GDM1 (cell line): ENCODE data around the gene TMOD4.

ENCODE experiments used
- DNase-seq: peaks from one replicate; lab custom pipeline; 2025; lab: John Stamatoyannopoulos, UW

TMOD4 gene

DNA sequence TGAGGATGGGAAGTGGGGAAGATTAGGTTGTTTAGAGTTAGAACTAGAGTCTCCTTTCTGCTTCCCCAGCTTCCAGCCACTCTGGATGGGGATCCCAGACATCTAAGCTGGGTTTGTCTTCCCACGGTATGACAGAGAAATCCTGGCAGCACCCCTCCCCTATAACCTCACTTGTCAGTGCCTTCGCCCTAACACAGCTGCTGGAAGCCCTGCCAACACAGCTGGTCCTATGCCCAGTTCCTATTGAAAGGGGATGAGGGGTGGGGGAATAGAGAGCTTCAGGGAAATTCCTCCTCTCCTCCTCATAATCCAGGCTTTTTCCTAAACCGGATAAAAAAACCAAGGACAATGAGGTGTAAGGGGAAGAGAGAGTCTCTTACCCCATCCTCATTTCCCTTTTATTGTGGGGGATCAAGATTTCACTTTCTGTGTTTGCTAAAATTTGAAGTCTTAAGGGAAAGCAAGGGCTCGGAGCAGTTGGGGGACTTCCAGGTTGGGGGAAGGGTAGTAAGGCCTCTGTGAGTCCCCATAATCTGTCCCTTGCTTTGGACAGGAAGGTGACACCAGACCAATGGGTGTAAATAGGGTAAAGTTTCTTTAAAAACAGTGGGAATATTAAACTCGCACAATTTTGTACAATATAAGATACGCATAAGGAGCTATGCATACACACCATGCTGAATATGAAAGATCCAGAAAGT lies 590 bp downstream of the TMOD4 start:
- no peak for DNase-seq

DNA sequence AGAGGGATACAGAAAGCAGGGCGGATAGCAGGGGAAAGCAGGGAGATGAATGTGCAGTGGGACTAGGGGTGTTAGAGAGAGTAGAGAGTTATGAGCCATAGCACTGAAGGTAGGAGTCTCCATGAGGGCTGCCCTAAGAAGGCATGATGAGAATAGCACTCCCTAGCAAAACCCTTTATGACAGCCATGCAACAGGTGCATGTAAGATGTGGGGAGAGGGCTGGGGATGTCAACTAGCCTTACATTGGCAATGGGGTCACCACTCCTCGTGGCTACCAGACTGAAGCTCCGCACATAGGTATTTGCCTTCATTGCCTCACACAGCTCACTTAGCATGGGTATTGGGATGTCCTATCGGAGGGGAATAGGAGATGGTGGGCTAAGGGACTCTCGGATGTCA lies 4.6 kb downstream of the TMOD4 start:
- DNase-seq, result no peak

DNA sequence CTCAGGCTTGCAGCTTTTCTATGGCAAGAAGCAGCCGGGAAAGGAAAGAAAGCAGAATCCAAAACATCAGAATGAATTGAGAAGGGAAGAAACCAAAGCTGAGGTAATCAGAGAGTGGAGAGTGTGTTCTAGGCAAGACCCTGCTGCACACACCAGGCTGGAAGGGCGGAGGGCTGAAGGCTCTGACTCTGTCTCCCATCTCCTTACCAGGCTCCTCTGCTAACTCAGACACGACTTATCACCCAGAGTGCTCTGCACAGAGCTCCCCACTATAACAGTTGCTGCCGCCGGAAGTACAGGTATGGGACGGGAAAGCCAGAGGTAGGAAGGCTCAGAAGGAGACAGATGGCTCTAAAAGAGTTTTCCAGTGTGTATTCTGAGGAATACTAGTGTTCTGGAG lies 8.7 kb downstream of the TMOD4 start:
- DNase-seq, result no peak

DNA sequence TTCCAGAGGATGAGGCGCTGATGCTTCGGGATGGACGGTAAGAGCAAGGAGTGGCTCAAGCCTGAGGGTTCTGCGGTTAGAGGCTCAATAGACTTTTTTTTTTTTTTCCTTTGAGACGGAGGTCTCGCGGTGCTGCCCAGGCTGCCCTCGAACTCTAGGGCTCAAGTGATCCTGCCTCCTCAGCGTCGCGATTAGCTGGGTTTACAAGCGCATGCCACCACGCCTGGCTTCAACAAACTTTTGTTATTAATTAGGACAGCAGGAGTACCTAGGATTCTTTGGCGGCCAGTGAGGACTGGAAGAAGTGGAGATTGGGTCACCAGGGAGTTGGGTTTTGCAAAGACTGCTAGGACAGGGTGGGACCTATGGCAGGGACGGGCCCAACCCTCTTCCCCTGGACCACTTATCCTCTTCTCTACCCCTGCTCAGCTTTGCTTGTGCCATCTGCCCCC lies 9.2 kb downstream of the TMOD4 start:
- no peak for DNase-seq

DNA sequence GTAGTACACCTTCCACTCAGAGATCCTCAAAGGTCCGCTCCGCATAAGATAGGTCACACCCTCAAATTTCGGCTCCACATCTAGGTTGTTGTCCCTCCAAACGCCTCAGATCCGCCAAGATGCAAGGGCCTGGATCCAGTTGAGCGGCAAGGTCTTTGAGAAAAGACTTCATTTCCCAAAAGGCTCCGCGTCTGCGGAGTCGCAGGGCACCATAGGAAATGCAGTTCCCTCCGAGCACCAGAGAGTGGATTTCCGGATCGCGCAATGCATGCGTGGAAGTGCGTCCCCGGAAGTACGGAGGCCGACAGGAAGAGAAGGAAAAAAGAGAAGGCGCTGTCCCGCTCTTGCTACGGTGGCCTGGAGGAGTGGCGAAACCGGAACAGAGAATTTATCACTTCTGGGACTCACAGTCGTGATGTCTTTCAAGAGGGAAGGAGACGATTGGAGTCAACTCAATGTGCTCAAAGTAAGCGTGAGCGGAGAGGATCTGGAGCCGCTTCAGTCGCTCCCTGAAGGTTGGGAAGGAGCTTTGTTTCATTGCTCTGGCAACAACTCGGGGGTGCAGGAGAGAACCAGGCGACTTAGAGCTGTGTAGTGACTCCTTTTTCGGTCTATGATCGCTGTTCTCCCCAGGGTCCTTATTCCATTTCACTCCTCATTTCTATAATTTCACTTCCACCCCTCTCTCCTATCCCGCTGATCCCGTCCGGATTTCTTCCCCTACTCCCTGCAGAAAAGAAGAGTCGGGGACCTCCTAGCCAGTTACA lies 9.9 kb downstream of the TMOD4 start, which contains the start of the genes LYSMD1 and SCNM1:
LYSMD1 (minus strand) TSS at position 165 of the 767 bp plus-strand sequence. CDS start 644 bp downstream, outside the sequence.
SCNM1 (plus strand) TSS at position 407 of the 767 bp plus-strand sequence; CDS start at position 416, 9 bp downstream.
- DNase-seq, result peak; percentile 95

DNA sequence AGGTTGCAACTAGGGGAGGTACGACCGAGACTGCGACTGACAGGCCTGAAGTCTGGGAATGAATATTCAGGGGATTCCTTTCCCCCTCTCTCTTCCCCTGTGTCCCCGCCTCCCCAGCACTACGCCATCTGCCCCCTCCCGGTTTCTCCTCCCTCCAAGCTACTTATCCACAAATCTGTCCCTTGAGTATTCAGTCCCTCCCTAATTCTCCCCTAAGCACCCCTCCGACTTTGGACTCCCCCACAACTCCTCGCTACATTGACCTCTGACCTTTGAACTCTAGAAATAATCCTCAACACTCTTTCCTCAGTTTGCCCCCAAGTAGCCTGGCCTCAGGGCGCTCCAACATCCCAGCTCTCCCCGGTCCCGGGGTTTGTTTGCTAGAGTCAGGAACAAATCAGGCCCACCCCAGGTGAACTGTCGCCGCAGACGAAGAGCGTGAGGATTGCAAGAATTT lies 10.5 kb downstream of the TMOD4 start:
- DNase-seq, result no peak

DNA sequence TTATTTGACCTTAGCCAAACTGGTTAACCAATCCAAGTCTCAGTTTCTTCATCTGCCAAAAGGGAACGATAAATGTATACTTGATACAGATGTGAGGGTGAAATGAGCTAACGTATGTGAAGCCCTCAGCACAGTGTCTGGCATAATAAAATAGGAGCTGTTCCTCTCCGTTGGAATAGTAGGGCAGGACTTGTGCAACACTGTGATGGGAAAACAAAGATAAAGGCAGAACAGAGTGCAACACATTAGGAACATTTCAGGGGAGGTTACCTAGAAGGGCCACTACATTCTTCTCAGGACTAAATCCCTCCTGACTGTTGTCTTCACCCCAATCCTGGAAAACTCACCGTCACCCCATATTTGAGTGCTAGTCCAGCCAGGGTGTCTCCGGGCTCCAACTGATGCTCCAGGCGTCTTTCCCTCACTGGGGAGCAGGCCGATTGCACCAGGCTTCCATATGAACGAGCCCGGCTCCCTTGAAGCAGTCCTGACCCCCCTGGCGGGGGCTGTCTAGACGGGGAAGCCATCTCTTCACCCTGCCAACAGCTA lies 11.0 kb downstream of the TMOD4 start:
- DNase-seq, result no peak

DNA sequence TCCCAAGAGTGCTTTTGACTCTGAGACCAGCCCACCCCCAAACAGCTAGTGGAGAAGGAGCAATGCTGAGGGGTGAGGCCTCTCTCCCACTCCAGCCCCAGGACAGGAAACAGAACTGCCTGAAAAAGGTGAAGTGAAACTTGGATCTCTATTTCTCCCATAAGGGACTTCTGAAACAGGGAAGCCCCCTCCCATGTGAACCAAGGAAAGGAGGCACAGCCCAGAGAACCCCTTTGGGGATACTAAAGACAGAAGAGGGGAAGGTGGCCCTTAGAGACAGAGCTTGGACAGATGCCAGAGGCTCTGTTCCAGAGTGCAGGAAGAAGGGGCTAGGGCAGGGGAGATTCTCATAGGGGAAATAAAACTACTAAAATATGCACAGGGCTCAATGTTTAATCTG lies 16.4 kb downstream of the TMOD4 start:
- no peak for DNase-seq

DNA sequence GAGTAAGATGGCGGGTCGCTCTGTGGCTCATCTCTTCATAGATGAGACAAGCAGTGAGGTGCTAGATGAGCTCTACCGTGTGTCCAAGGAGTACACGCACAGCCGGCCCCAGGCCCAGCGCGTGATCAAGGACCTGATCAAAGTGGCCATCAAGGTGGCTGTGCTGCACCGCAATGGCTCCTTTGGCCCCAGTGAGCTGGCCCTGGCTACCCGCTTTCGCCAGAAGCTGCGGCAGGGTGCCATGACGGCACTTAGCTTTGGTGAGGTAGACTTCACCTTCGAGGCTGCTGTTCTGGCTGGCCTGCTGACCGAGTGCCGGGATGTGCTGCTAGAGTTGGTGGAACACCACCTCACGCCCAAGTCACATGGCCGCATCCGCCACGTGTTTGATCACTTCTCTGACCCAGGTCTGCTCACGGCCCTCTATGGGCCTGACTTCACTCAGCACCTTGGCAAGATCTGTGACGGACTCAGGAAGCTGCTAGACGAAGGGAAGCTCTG lies 17.0 kb downstream of the TMOD4 start:
- DNase-seq, result no peak

DNA sequence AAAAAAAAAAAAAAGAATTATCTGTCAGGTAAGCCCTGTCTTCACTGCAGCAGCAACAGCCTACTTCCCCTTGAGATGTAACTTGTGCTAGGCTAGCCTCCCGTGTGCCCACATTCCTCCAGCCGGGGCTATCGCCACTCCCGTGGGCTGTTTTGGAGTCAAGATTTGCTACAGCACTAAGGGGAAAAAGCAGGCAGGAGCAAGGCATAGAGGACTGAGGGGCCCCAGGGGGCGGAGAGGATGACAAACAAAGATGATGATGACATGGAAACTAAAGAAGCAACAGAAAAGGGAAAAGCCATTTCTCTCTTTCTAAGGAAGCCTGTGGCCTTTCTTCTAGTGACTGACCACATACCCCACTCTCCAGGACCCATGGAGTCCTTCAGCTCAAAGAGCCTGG lies 17.5 kb downstream of the TMOD4 start:
- no peak for DNase-seq

DNA sequence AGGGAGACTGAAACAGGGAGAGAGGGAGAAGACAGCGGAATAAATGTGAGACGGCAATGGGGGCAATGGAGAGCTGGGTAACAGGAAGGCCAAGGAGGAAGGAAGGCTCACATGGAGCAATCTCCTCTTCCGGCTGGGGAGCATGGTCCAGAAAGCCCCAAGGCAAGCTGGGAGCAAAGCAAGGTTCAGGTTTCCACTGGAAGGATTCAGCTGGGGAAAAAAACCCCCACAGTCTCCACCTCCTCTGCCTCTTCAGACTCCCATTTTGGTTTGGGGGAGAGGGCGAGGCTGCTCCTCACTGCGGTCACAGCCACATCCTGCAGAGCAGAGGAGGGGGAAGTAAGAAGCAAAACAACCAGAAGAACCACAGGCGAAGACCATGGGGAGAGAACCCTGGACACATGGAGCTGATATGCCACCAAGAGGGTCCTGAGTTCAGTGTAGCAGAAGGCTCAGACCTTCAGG lies 18.7 kb downstream of the TMOD4 start:
- peak; percentile 92 for DNase-seq

DNA sequence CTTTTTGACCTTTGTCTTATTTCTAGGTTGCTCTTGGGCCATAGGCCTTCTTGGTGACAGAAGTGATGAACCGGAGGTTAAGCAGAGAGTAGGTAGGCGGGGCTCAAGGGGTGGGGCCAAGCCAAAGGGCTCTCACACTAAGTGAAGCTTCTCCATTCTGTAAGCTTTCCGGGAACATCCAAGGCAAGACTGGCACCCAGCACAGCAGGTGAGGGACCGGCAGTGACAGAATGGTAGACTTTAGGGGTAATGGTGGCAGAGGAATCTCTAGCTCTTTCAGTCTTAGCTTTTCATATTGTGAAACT lies 19.3 kb downstream of the TMOD4 start, which contains the start of gene TNFAIP8L2:
TNFAIP8L2 (plus strand) TSS at position 135 of the 305 bp plus-strand sequence. CDS start 2,049 bp downstream, outside the sequence.
- peak; percentile 72 for DNase-seq

DNA sequence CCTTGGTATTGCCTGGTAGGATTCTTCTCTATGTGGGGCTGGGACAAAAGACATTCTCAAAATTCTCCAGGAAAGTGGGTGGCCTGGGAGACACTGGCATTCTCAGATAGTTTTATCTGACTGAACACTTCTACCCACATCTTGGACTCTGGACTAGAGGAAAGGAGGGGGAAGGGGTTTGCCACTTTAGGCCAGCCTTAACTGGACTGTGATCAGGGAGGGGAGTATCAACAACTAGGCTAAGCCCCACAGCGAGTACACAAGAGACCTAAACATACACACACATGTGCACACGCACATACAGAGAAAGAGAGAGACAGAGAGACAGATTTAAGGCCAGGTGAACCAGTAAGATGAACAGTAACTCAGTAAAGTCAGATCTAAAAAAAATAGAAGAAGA lies 28.1 kb downstream of the TMOD4 start:
- no peak for DNase-seq

DNA sequence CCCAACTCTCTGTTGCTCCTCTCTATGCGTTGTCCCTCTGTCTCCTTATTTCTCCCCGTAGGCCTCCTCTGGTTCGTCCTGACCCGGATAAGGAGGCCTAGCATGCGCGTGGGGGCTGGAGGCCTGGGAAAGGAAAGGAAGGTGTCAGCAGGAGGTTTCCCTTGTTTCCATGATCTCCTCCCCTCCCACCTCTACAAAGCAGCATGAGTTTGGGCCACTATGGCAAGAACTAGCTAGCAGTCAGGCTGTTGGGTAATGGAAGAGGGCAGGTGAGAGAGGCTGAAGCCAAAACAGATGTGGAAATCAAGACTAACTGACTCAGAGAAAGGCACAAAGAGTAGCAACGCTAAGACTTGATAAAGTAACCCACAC lies 28.7 kb downstream of the TMOD4 start:
- no peak for DNase-seq

DNA sequence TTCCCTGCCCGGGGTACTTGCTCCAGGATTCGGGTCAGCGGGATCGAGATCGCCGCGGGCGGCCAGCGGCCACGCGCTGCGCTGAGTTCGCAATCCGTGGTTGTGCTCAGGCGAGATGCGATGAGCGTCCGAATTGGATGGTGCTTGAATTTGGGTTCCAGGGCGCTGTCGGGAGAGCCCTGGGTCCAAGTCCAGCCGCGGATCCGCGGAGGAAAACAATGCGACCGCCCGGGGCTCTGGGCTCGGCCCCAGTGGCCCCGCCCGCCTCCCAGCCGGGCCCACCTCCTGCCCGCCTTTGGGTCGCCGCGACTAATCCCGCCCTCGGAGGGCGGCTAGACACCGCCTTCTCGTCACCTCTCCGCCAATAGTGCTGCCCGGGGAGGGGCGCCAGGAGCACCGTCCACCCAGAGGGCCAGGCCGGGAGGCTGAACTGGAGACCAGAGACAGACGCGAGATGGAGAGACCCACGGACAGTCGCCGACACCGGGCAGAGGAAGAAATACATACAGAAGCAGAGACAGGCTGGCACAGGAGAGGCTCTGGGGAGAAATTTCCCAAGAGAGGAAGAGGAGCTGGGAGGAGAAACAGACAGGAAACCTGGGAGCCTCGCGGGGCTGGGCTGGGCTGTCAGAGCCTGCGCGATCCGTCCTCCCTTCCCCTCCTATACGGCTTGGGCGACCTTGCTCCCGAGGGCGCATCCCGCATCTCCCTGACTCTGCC lies 29.2 kb downstream of the TMOD4 start, which contains the start of gene SEMA6C:
SEMA6C (minus strand) TSS at position 220 of the 720 bp plus-strand sequence. CDS start 4,010 bp downstream, outside the sequence.
- peak; percentile 80 for DNase-seq

DNA sequence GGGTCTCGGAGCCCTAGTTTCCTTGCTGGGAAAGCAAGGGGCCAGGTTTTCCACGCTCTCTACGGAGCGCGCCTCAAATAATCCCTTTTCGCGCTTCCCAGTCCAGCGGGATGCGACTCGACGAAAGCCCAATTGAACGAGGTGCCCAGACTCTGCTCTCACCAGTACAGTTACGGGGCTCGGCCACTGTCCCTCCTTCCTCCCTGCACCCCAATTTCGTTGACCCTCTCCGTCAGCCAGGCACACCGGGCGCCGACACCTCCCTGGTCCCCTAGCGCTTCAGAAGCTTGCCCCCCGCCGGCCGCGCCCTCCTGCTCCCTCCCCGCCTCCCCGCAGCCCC lies 29.7 kb downstream of the TMOD4 start:
- DNase-seq, result no peak

DNA sequence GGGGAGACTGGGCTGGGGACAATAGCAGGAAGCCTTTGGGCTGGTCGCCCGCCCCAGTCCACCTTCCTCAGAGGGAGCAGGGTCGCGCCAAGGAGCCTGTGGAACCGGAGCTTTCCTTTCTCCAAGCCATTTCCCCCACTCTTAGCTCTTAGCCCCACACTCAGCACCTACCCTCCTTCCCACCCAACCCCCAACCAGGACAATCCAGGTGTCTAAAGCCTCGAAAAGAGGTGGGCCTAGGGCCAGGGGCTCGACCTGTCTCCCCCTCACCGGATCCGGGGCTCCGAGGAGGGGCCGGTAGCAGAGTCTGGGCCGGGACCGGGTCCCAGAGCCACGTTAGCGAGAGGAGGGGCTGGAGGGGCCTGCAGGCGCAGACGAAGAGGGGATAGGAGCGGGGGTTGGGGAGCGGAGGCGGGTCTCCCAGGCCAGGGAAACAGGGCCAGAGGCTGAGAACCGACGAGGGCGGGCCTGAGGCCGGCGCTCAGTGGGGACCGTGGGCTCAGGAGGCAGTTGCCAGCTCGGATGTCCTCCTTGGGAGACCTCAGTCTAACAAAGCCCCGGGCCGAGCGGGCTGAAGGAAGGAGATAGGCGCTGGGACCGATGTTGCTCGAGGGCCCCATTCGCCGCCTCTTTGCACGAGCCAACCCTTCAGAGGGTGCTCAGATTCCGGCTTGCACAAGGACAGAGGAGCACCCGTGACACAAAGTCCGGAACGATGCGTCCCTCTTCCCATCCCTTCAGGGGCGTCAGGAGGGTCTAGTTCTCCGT lies 30.3 kb downstream of the TMOD4 start:
- no peak for DNase-seq

DNA sequence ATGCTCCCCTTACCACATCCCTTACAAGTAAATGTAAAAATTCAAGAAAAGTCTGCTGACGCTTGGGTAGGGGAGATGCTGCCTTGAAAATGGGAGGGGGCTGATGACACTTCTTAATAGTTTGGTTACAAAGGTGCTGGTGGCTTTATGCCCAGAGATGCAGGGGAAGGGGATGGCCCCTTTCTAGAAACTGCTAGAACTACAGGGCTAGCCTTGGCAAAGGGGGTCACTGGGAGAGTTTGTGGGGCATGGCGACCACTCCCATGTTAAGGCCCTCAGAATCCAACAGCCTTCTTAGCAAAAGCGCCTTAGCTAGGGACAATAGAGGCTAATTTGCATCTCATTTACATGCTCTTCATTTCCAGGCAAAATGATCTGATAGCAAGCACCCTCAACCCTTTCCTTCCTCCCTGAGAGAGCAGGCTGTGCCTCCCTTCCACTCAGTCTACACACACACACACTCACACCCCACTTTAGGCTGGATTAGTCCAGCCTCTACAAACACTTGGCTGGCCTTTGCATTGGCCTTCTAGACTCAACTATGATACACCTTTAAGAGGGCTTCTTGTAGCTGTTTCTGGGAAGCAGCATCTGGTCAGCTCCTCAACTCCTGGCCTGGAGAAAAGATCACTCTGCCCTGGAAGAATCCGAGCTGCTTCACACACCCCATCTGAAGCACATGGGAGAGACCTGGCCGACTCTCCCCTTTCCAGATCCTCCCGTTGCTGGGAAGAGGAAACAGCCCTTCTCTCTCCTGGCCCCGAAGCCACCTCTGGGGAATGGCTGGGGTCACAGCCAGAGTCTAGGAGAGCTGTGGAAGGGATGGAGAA lies 31.1 kb downstream of the TMOD4 start:
- DNase-seq, result no peak

DNA sequence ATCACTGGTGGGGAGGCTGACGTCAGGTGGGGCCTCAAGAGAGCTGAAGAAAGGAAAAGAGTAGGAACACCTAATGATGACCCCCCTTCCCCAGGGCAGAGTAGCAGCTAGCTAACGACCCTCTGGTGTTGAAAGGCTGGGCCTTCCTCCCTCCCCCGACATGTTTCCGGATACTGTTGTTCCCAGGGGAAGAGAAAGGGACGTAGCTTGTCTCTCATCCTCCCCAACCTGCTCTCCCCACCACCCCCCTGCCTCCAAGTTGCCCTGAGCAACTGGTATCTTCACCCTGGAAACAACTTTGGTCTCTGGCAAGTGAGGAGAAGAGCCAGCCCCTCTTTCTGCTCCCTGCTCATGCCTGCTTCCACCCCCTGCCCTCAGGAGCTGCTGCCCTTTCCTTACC lies 31.8 kb downstream of the TMOD4 start:
- DNase-seq, result no peak

DNA sequence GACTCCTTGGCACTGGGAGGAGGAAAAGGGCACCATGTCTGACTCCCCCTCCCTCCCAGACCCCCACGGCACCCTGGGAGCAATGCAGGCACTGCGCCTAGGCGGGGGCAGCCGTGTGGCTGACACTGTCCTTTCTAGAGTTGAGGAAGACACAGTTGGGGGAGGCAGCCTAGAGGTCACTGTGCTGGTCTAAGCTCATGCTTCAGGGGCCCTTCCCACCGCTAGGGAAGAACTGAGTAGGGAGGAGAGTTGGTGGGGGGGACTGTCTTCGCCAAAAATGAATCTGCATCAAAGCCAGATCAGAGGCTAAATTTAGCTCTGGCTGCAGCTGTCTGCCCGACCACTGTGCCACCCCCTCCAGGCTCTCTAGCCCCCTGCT lies 32.7 kb downstream of the TMOD4 start:
- no peak for DNase-seq
